Metanephros (tissue), 1 donor: ENCODE results near the gene OSTN. TPM values are rescaled to one million over a fixed set of nuclear protein-coding genes. Genes with fewer than 3 reads are reported as not detected.

Experiments
- total RNA-seq: library from RNA; depleted of rRNA; stranded (reverse); fragments of >200 nt; gene quantifications from one replicate; pipeline ENCODE4 v1.2.3, GENCODE V29; 2014

The OSTN gene
- 8.3 TPM for total RNA-seq

GRCh38 chr3:191198932-191199331 is at the start of gene OSTN:
TSS of gene OSTN (plus strand) at chr3:191199241. CDS start at chr3:191212533, 13,292 bp downstream.

Other genes starting within 250 kb of the OSTN start
- 64.0 TPM for gene CCDC50, start 130.2 kb downstream of the OSTN start, total RNA-seq
- gene UTS2B, start 131.3 kb downstream of the OSTN start, total RNA-seq = 1.2 TPM